Calu3 (cell line): ENCODE measurements around the gene OR5AU1. TPM values are rescaled to one million over a fixed set of nuclear protein-coding genes. Genes with fewer than 3 reads are reported as not detected.

Source experiments
- BruUV-seq: library from RNA; stranded (reverse); fragments of 400-500 nt; replicated peaks from 2 replicates; lab custom pipeline; 2021; lab: Mats Ljungman, UMichigan
- CTCF ChIA-PET: fragments of 300-600 bp; sonication (Branson Sonifier 250); formaldehyde crosslinking; loops from one replicate; lab custom pipeline; 2022; ENCODE audit warnings: antibody characterized with exemption; lab: Charles Lee
- DNase-seq: peaks from one replicate; pipeline ENCODE4 v3.0.0; 2022
- H3K27ac Mint-ChIP-seq: one replicate; pipeline ENCODE4 v1.8.0; 2022; ENCODE audit warnings: mixed read lengths; ENCODE audit not compliant: unreplicated experiment
- H3K27me3 Mint-ChIP-seq: one replicate; pipeline ENCODE4 v1.8.0; 2022; ENCODE audit warnings: mixed read lengths; ENCODE audit not compliant: unreplicated experiment
- H3K36me3 Mint-ChIP-seq: one replicate; pipeline ENCODE4 v1.8.0; 2022; ENCODE audit warnings: mild to moderate bottlenecking, moderate library complexity, mixed read lengths; ENCODE audit not compliant: insufficient read depth, unreplicated experiment
- H3K4me1 Mint-ChIP-seq: one replicate; pipeline ENCODE4 v1.8.0; 2022; ENCODE audit warnings: mild to moderate bottlenecking, low read depth, mixed read lengths; ENCODE audit not compliant: unreplicated experiment
- H3K4me3 Mint-ChIP-seq: one replicate; pipeline ENCODE4 v1.8.0; 2022; ENCODE audit warnings: mild to moderate bottlenecking, low read depth, moderate library complexity, mixed read lengths; ENCODE audit not compliant: unreplicated experiment
- H3K9me3 Mint-ChIP-seq: one replicate; pipeline ENCODE4 v1.8.0; 2022; ENCODE audit warnings: low read depth, mixed read lengths; ENCODE audit not compliant: unreplicated experiment
- intact Hi-C: fragments of 100-400 bp; cut with micrococcal nuclease; formaldehyde crosslinking; loops from one replicate; pipeline ENCODE4 v1.10.0; 2022; ENCODE audit not compliant: unreplicated experiment
- total RNA-seq: library from RNA; stranded (reverse); gene quantifications from 2 replicates; pipeline ENCODE4 v1.2.3, GENCODE V29; 2022
- TF ChIP-seq, protein P1 (sequence below): fragments of 200-600 bp; IDR thresholded peaks from one replicate; pipeline ENCODE4 v1.8.0; 2022; ENCODE audit warnings: antibody characterized with exemption; ENCODE audit not compliant: unreplicated experiment

The OR5AU1 gene
- total RNA-seq, 1 experiment from 2014 or later: 0.14 TPM

- H3K4me3 Mint-ChIP-seq: no peak overlapping the region
- DNase-seq: no peak
- no TSS peak for BruUV-seq
- intact Hi-C loops: no loop called here
- H3K4me1 Mint-ChIP-seq: peaks cover 17% of the 10 kb centered on the region
- no peaks in the 10 kb centered on the region for H3K36me3 Mint-ChIP-seq
- no peak overlapping the region for H3K27ac Mint-ChIP-seq
- TF ChIP-seq, protein P1, sequence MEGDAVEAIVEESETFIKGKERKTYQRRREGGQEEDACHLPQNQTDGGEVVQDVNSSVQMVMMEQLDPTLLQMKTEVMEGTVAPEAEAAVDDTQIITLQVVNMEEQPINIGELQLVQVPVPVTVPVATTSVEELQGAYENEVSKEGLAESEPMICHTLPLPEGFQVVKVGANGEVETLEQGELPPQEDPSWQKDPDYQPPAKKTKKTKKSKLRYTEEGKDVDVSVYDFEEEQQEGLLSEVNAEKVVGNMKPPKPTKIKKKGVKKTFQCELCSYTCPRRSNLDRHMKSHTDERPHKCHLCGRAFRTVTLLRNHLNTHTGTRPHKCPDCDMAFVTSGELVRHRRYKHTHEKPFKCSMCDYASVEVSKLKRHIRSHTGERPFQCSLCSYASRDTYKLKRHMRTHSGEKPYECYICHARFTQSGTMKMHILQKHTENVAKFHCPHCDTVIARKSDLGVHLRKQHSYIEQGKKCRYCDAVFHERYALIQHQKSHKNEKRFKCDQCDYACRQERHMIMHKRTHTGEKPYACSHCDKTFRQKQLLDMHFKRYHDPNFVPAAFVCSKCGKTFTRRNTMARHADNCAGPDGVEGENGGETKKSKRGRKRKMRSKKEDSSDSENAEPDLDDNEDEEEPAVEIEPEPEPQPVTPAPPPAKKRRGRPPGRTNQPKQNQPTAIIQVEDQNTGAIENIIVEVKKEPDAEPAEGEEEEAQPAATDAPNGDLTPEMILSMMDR: peak; percentile 47
- CTCF ChIA-PET: interaction anchor here (0.9 to 1.1 kb wide), 2 partner anchors 33 to 64 kb away, joined by 3 read pairs; no protein-coding TSS in a partner anchor
- peaks cover 3% of the 10 kb centered on the region for H3K9me3 Mint-ChIP-seq
- H3K27me3 Mint-ChIP-seq: peaks cover 17% of the 10 kb centered on the region
Measured at GRCh38 chr14:21136024-21136423, 19.8 kb downstream of the OR5AU1 start.

DNA sequence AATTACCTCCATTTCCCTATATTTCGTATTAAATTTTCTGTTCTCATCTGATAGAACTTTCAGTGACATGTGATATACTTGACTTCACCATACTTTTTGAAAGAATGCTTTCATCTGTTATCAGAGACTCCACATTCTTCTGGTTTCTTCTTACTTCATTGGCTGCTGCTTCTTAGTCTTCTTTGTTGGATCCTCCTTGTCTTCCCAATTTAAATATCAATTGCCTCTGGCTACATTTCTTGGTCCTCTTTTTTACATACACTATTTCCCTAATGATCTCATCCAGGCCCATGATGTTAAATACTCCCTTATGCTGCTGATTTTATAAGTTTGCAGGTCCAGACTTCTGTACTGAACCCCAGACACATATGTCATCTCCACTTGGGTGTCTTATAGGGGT lies 22.0 kb downstream of the OR5AU1 start:
- H3K4me3 Mint-ChIP-seq: no peak overlapping the region
- H3K36me3 Mint-ChIP-seq: no peaks in the 10 kb centered on the region
- intact Hi-C loops: no loop called here
- H3K9me3 Mint-ChIP-seq: peaks cover 3% of the 10 kb centered on the region
- H3K27me3 Mint-ChIP-seq: peaks cover 17% of the 10 kb centered on the region
- peaks cover 17% of the 10 kb centered on the region for H3K4me1 Mint-ChIP-seq
- CTCF ChIA-PET: no interaction called here
- no peak overlapping the region for H3K27ac Mint-ChIP-seq
- BruUV-seq: no TSS peak
- TF ChIP-seq, protein P1: no peak
- no peak for DNase-seq

- BruUV-seq: no TSS peak
- no peak overlapping the region for H3K4me3 Mint-ChIP-seq
- CTCF ChIA-PET: interaction anchor here (0.6 to 0.9 kb wide), 2 partner anchors 14 to 781 kb away, joined by 4 read pairs; no protein-coding TSS in a partner anchor
- no peaks in the 10 kb centered on the region for H3K36me3 Mint-ChIP-seq
- H3K9me3 Mint-ChIP-seq: no peaks in the 10 kb centered on the region
- intact Hi-C loops: no loop called here
- no peaks in the 10 kb centered on the region for H3K4me1 Mint-ChIP-seq
- H3K27ac Mint-ChIP-seq: no peak overlapping the region
- DNase-seq: no peak
- H3K27me3 Mint-ChIP-seq: peaks cover 71% of the 10 kb centered on the region
- TF ChIP-seq, protein P1: no peak
Measured at GRCh38 chr14:21123429-21123828, 32.4 kb downstream of the OR5AU1 start.

DNA sequence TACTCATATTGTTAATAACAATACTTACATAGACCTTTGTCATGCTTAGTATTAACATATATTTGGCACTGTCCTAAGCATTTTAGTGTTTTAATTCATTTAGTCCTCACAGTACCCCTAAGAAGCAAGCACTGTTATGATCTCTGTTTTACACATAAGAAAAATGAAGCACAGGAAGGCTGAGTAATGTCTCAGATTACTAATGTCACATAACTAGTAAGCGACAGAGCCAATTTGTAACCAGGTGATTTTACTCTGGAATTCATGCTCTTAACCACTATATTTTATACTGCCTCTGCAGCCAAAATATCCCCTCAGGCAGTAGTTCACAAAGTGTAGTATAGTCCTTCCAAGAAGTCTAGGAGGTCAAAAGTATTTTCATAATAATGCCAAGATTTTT lies 34.7 kb downstream of the OR5AU1 start:
- intact Hi-C loops: no loop called here
- no TSS peak for BruUV-seq
- TF ChIP-seq, protein P1: no peak
- H3K4me3 Mint-ChIP-seq: no peak overlapping the region
- CTCF ChIA-PET: no interaction called here
- no peak for DNase-seq
- H3K36me3 Mint-ChIP-seq: no peaks in the 10 kb centered on the region
- no peaks in the 10 kb centered on the region for H3K9me3 Mint-ChIP-seq
- no peak overlapping the region for H3K27ac Mint-ChIP-seq
- H3K27me3 Mint-ChIP-seq: peaks cover 48% of the 10 kb centered on the region
- no peaks in the 10 kb centered on the region for H3K4me1 Mint-ChIP-seq
